ENCODE data around the gene SNPH.
"Not testable (repeated sequence)": the region's sequence is repeated elsewhere in the genome, so short reads cannot be mapped to it uniquely, and the experiment has no call there.

The SNPH gene, protein sequence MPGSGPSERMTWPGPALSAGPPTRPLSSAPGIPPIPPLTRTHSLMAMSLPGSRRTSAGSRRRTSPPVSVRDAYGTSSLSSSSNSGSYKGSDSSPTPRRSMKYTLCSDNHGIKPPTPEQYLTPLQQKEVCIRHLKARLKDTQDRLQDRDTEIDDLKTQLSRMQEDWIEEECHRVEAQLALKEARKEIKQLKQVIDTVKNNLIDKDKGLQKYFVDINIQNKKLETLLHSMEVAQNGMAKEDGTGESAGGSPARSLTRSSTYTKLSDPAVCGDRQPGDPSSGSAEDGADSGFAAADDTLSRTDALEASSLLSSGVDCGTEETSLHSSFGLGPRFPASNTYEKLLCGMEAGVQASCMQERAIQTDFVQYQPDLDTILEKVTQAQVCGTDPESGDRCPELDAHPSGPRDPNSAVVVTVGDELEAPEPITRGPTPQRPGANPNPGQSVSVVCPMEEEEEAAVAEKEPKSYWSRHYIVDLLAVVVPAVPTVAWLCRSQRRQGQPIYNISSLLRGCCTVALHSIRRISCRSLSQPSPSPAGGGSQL

GRCh38 chr20:1266167-1266973 is at the start of gene SNPH:
SNPH (plus strand) TSS chr20:1266294; CDS start chr20:1296240, 29,946 bp downstream.
- FAIRE-seq: no peak

- FAIRE-seq: not testable (repeated sequence)
These were observed 49.3 kb upstream of the SNPH start for GRCh38 chr20:1216527-1217427.

- not testable (repeated sequence) for FAIRE-seq
These were observed 43.3 kb upstream of the SNPH start for GRCh38 chr20:1222750-1223149.

DNA sequence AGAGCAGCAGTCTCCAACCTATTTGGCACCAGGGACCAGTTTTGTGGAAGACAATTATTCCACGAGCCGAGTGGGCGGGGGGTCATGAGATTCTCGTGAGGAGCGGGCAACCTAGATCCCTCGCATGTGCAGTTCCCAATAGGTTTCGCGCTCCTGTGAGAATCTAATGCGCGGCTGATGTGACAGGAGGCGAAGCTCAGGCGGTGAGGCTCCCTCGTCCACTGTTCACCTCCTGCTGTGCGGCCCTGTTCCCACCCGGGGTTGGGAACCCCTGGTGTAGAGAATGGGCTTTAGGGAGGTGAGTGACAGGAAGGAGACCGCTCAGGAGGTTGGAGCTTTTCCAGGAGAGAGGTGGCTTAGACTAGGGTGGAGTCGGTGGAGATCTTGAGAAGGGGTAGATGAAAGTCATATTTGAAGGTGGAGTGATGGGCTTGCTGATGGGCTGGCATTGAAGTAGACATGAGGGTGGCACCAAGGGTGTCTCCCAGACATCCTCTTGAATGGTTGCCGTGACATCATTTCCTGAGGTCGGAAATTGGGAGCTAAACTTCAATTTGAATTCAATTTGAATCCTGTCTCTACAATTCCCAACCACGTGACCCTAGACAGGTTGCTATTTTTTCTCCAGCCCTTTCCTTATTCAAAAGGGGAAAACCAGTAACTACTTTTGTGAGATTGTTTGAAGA is 41.7 kb upstream of the SNPH start:
- no peak for FAIRE-seq

- no peak for FAIRE-seq
These were observed 40.8 kb upstream of the SNPH start for GRCh38 chr20:1225263-1225782.

DNA sequence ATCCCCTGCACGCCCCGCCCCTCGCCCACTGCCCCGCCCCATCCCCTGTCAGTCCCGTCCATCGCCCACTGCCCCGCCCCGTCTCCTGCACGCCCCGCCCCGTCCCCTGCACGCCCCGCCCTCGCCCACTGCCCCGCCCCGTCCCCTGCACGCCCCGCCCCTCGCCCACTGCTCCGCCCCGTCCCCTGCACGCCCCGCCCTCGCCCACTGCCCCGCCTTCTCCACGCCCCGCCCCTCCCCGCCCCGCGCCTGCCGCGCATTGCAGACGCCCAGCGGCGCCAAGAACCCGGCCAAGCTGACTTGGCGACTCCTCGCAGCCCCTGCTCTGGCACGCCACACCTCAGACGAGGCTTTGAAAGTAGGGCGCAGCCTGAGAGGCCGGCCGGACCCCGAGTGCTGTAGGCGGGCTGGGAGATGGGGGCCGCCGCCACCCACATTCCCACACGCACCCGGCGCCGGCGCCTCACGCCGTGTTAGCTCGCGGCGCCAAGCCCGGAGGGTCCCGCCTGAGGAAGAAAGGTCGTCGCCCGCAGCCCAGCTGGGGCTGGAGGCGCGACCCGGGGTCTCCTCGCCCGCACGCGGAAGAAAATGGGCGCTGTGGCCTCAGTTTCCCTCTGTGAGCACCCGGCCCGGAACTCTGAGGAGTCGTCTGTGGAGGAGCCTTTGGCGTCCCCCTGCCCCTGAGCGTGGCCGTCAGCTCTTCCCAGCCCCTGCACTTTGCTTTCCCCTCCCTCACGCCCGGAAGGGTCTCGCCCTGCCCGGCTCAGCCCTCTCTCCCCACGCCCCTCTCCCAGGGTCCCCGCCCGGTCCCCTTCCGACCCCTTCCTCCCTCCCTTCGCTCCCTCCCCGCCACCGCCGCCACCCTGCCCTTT is 40.1 kb upstream of the SNPH start, which contains the start of gene RAD21L1:
RAD21L1 (plus strand) TSS at position 262 of the 872 bp plus-strand sequence. CDS start 2,410 bp downstream, outside the sequence.
- FAIRE-seq: no peak

DNA sequence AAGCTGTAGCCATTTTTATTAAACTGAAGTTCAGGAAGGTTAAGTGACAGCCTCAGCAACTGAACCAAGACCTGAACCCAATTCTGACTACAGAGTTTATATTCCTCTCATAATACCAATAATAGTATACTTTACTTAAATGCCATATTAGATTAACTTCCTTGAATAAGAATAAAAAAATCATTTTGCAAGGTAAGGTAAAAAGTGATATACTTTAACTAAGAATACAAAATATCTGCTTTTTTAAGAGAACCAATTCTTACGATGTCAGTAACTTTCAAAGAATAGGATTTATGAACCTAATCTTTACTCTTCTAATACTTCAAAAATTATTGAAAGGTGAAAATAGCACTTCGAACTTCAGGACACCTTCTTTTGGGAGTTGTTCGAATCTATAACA is 36.6 kb upstream of the SNPH start:
- FAIRE-seq: no peak

GRCh38 chr20:1232286-1233111 is 33.6 kb upstream of the SNPH start:
- FAIRE-seq: no peak

GRCh38 chr20:1240549-1240948 is 25.5 kb upstream of the SNPH start:
- no peak for FAIRE-seq

DNA sequence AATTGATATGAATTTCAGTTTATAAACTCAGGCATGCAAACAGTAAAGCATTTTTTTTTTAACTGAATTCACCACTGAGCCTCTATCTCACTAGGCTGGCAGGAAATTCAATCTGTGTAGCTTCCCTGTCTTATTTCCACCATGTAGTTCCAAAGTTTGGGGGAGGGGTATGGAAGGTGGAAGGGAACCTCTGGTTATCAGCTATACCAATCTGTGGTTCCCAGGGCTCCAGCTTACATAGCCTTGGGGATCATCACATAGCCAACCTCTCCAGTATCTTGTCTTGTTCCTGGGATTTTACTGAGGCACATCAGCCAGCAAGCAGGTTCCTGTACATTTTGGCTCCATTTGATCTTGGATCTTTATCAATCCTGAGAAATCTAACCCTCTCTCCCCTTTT is 24.6 kb upstream of the SNPH start:
- FAIRE-seq: no peak

- FAIRE-seq: no peak
These were observed 24.0 kb upstream of the SNPH start for GRCh38 chr20:1242099-1242498.

DNA sequence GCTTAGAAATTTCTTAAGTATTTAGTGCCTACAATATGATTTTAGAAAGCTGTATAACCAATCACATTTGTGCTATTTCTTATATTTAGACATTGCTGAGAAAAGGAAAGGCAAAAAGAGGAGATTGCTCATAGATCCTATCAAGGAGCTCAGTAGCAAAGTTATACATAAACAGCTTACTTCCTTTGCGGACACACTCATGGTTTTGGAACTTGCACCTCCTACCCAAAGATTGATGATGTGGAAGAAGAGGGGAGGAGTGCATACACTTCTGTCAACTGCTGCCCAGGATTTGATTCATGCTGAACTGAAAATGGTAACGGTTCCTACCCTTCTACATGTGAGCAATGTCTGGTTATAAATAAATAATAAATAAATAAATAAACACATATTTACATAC is 23.6 kb upstream of the SNPH start:
- FAIRE-seq: no peak

- no peak for FAIRE-seq
These were observed 20.5 kb upstream of the SNPH start for GRCh38 chr20:1245578-1245977.

DNA sequence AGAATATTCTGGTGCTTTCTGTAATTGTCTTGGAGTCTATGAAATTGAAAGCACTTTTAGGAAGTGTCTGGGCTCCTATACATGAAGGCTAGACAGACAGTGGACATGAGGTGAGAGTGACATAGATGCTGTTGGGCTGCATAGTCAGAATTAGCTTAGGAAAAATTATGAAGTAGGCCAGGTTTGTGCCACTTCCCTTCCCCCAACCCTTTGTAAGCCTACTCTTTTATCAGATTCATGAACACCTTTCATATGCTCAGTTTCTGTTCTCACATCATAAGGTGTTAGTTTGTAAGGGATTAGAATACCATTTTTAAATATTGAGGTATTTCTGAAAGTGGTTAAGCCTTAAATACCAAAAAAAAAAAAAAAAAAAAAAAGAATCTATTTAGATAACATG is 18.4 kb upstream of the SNPH start:
- FAIRE-seq: no peak

DNA sequence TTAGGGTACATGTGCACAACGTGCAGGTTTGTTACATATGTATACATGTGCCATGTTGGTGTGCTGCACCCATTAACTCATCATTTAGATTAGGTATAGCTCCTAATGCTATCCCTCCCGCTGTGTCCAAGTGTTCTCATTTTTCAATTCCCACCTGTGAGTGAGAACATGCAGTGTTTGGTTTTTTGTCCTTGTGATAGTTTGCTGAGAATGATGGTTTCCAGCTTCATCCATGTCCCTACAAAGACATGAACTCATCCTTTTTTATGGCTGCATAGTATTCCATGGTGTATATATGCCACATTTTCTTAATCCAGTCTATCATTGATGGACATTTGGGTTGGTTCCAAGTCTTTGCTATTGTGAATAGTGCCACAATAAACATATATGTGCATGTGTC is 15.8 kb upstream of the SNPH start:
- FAIRE-seq: not testable (repeated sequence)

DNA sequence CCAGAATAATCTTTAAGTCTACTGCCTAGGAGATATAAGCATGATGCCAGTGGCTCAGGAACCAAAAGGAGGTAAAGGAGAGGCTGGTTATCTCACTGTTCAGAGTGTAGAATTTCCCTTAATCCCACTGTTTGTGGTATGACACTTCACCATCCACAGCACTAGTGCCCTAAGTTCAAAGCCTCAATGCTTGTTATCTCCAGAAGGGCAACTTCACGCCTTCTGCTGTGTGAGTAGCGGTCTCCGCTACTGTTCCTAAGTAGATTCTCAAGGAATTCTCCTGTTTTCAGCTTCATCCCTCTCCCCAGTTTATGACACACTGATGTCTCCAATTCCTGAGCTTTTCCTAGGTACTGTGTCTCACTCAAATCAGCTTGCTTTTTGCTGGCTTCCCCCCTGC is 13.7 kb upstream of the SNPH start:
- no peak for FAIRE-seq

- no peak for FAIRE-seq
These were observed 11.8 kb upstream of the SNPH start for GRCh38 chr20:1254254-1254653.

- FAIRE-seq: no peak
These were observed 10.4 kb upstream of the SNPH start for GRCh38 chr20:1255675-1256074.

- FAIRE-seq: no peak
These were observed 2.2 kb upstream of the SNPH start for GRCh38 chr20:1263853-1264252.

DNA sequence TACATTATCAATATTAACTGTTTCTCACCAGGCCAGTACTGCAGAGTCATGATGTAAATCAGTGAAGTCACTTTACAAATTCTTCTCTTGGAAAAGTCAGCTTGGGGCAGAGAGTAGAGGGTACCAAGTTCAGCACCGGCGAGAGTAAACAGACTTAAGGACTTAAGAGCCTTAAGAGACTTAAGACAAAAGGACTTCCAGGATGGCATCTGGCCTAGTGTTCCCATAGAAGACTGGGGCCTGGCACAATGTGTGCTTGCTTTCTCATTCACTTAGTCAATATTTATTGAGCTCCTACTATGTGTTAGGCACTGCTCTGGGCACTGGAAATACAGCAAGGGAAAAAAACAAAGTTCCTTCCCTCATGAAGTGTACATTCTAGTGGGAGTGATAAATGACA is 1.4 kb upstream of the SNPH start:
- no peak for FAIRE-seq

Data from colon (tissue), 2 donors.